ENCODE measurements around the gene FBP1. TPM values are rescaled to one million over a fixed set of nuclear protein-coding genes. Genes with fewer than 3 reads are reported as not detected.

Gene FBP1
- total and polyA plus RNA-seq, 9 donors: 0.51 to 10.4 (median 0.79) TPM

GRCh38 chr9:94675008-94675881 is 35.9 kb upstream of the FBP1 start:
- peak; percentile 90 for DNase-seq
- Histone ChIP-seq H3K4me3 (ENCODE audit: low read length) (no peak overlapping the region), H3K4me1 (ENCODE audit: control insufficient read depth, insufficient read depth, low read length) (peaks cover 18% of the 10 kb centered on the region), H3K27ac (ENCODE audit: low read length) (peak overlapping the region; percentile 60), H3K36me3 (ENCODE audit: control insufficient read depth, insufficient read depth, low read length) (no peaks in the 10 kb centered on the region), H3K27me3 (ENCODE audit: control insufficient read depth, insufficient read depth, low read length) (no peaks in the 10 kb centered on the region), H3K9me3 (replicated peaks; ENCODE audit: control insufficient read depth, low read depth, low read length) (no peaks in the 10 kb centered on the region)
- WGBS (ENCODE audit: insufficient coverage): 10% methylated on average over 2 of the region's 7 CpGs

GRCh38 chr9:94672811-94673487 is 33.6 kb upstream of the FBP1 start:
- Histone ChIP-seq H3K27me3 (ENCODE audit: control insufficient read depth, insufficient read depth, low read length) (no peaks in the 10 kb centered on the region), H3K27ac (ENCODE audit: low read length) (no peak overlapping the region), H3K36me3 (ENCODE audit: control insufficient read depth, insufficient read depth, low read length) (no peaks in the 10 kb centered on the region), H3K4me1 (ENCODE audit: control insufficient read depth, insufficient read depth, low read length) (peaks cover 9% of the 10 kb centered on the region), H3K4me3 (ENCODE audit: low read length) (no peak overlapping the region), H3K9me3 (replicated peaks; ENCODE audit: control insufficient read depth, low read depth, low read length) (no peaks in the 10 kb centered on the region)
- WGBS (ENCODE audit: insufficient coverage): no CpG with 5 or more reads among the region's 2 CpGs
- no peak for DNase-seq

- Histone ChIP-seq H3K4me1 (ENCODE audit: control insufficient read depth, insufficient read depth, low read length) (no peaks in the 10 kb centered on the region), H3K4me3 (ENCODE audit: low read length) (no peak overlapping the region), H3K36me3 (ENCODE audit: control insufficient read depth, insufficient read depth, low read length) (no peaks in the 10 kb centered on the region), H3K27me3 (ENCODE audit: control insufficient read depth, insufficient read depth, low read length) (no peaks in the 10 kb centered on the region), H3K9me3 (replicated peaks; ENCODE audit: control insufficient read depth, low read depth, low read length) (no peaks in the 10 kb centered on the region), H3K27ac (ENCODE audit: low read length) (no peak overlapping the region)
- peak; percentile 54 for DNase-seq
- WGBS (ENCODE audit: insufficient coverage): no CpG with 5 or more reads among the region's 17 CpGs
These were observed 29.8 kb upstream of the FBP1 start for GRCh38 chr9:94668928-94669729.

- Histone ChIP-seq H3K4me1 (ENCODE audit: control insufficient read depth, insufficient read depth, low read length) (no peaks in the 10 kb centered on the region), H3K27ac (ENCODE audit: low read length) (no peak overlapping the region), H3K36me3 (ENCODE audit: control insufficient read depth, insufficient read depth, low read length) (no peaks in the 10 kb centered on the region), H3K4me3 (ENCODE audit: low read length) (no peak overlapping the region), H3K27me3 (ENCODE audit: control insufficient read depth, insufficient read depth, low read length) (no peaks in the 10 kb centered on the region), H3K9me3 (replicated peaks; ENCODE audit: control insufficient read depth, low read depth, low read length) (no peaks in the 10 kb centered on the region)
- WGBS (ENCODE audit: insufficient coverage): no CpG with 5 or more reads among the region's 6 CpGs
- DNase-seq: no peak
These were observed 29.2 kb upstream of the FBP1 start for GRCh38 chr9:94668418-94668927.

- WGBS (ENCODE audit: insufficient coverage): 74% methylated on average over 12 of the region's 14 CpGs
- Histone ChIP-seq H3K4me3 (ENCODE audit: low read length) (no peak overlapping the region), H3K9me3 (replicated peaks; ENCODE audit: control insufficient read depth, low read depth, low read length) (no peaks in the 10 kb centered on the region)
These were observed 27.2 kb upstream of the FBP1 start for GRCh38 chr9:94666364-94667099.

GRCh38 chr9:94665613-94666012 is 26.3 kb upstream of the FBP1 start:
- Histone ChIP-seq H3K4me1 (ENCODE audit: control insufficient read depth, insufficient read depth, low read length) (no peaks in the 10 kb centered on the region), H3K27ac (ENCODE audit: low read length) (no peak overlapping the region), H3K9me3 (replicated peaks; ENCODE audit: control insufficient read depth, low read depth, low read length) (no peaks in the 10 kb centered on the region), H3K27me3 (ENCODE audit: control insufficient read depth, insufficient read depth, low read length) (no peaks in the 10 kb centered on the region), H3K36me3 (ENCODE audit: control insufficient read depth, insufficient read depth, low read length) (no peaks in the 10 kb centered on the region), H3K4me3 (ENCODE audit: low read length) (no peak overlapping the region)
- WGBS (ENCODE audit: insufficient coverage): 78% methylated on average over 3 of the region's 3 CpGs
- no peak for DNase-seq

More at GRCh38 chr9:94666364-94667099, 27.2 kb upstream of the FBP1 start:
- no peak for DNase-seq
- Histone ChIP-seq H3K27ac (ENCODE audit: low read length) (no peak overlapping the region), H3K27me3 (ENCODE audit: control insufficient read depth, insufficient read depth, low read length) (no peaks in the 10 kb centered on the region), H3K4me1 (ENCODE audit: control insufficient read depth, insufficient read depth, low read length) (no peaks in the 10 kb centered on the region), H3K36me3 (ENCODE audit: control insufficient read depth, insufficient read depth, low read length) (no peaks in the 10 kb centered on the region)

GRCh38 chr9:94664801-94665200 is 25.5 kb upstream of the FBP1 start:
- DNase-seq: no peak
- 100% methylated on average over 1 of the region's 2 CpGs for WGBS (ENCODE audit: insufficient coverage)

GRCh38 chr9:94663640-94664039 is 24.3 kb upstream of the FBP1 start:
- Histone ChIP-seq H3K4me3 (ENCODE audit: low read length) (no peak overlapping the region), H3K4me1 (ENCODE audit: control insufficient read depth, insufficient read depth, low read length) (no peaks in the 10 kb centered on the region), H3K9me3 (replicated peaks; ENCODE audit: control insufficient read depth, low read depth, low read length) (no peaks in the 10 kb centered on the region), H3K27me3 (ENCODE audit: control insufficient read depth, insufficient read depth, low read length) (no peaks in the 10 kb centered on the region), H3K27ac (ENCODE audit: low read length) (no peak overlapping the region), H3K36me3 (ENCODE audit: control insufficient read depth, insufficient read depth, low read length) (no peaks in the 10 kb centered on the region)
- DNase-seq: no peak
- 93% methylated on average over 2 of the region's 3 CpGs for WGBS (ENCODE audit: insufficient coverage)

More at GRCh38 chr9:94664801-94665200, 25.5 kb upstream of the FBP1 start:
- H3K4me1 ChIP-seq (ENCODE audit: control insufficient read depth, insufficient read depth, low read length): no peaks in the 10 kb centered on the region
- H3K27me3 ChIP-seq (ENCODE audit: control insufficient read depth, insufficient read depth, low read length): no peaks in the 10 kb centered on the region
- no peaks in the 10 kb centered on the region for H3K36me3 ChIP-seq (ENCODE audit: control insufficient read depth, insufficient read depth, low read length)
- H3K4me3 ChIP-seq (ENCODE audit: low read length): no peak overlapping the region
- no peak overlapping the region for H3K27ac ChIP-seq (ENCODE audit: low read length)
- no peaks in the 10 kb centered on the region for H3K9me3 ChIP-seq (replicated peaks; ENCODE audit: control insufficient read depth, low read depth, low read length)

GRCh38 chr9:94663140-94663539 is 23.8 kb upstream of the FBP1 start:
- Histone ChIP-seq H3K9me3 (replicated peaks; ENCODE audit: control insufficient read depth, low read depth, low read length) (no peaks in the 10 kb centered on the region), H3K27me3 (ENCODE audit: control insufficient read depth, insufficient read depth, low read length) (no peaks in the 10 kb centered on the region), H3K36me3 (ENCODE audit: control insufficient read depth, insufficient read depth, low read length) (no peaks in the 10 kb centered on the region), H3K4me3 (ENCODE audit: low read length) (no peak overlapping the region), H3K27ac (ENCODE audit: low read length) (no peak overlapping the region), H3K4me1 (ENCODE audit: control insufficient read depth, insufficient read depth, low read length) (no peaks in the 10 kb centered on the region)
- DNase-seq: no peak
- WGBS (ENCODE audit: insufficient coverage): 57% methylated on average over 8 of the region's 8 CpGs

All from muscle of leg (tissue), 11 donors.